Measurements from ENCODE around the gene NYAP2.

- TF ChIP-seq CTCF (IDR thresholded peaks at IDR 0.05) = no peak
- TF ChIP-seq EP300 (IDR thresholded peaks at IDR 0.05; ENCODE audit: low read depth) = no peak
- TF ChIP-seq POLR2AphosphoS5 (IDR thresholded peaks at IDR 0.05) = no peak
- no peak for TF ChIP-seq POLR2A (IDR thresholded peaks at IDR 0.05)
Observed at GRCh38 chr2:225690153-225690552, 290.6 kb downstream of the NYAP2 start.

Measured in transverse colon (tissue), 4 donors.